OCI-M2 (cell line): ENCODE data around the gene DYNLL1.
"Not testable (repeated sequence)": the region's sequence is repeated elsewhere in the genome, so short reads cannot be mapped to it uniquely, and the experiment has no call there.

Source experiments
- DNase-seq: peaks from one replicate; lab custom pipeline; 2025; ENCODE audit not compliant: unreplicated experiment; lab: John Stamatoyannopoulos, UW

The DYNLL1 gene

GRCh38 chr12:120473807-120474615 is 21.9 kb upstream of the DYNLL1 start:
- DNase-seq: no peak

- DNase-seq: no peak
Measured at GRCh38 chr12:120474616-120474960, 21.3 kb upstream of the DYNLL1 start.

GRCh38 chr12:120475643-120476042 is 20.3 kb upstream of the DYNLL1 start:
- no peak for DNase-seq

- no peak for DNase-seq
Measured at GRCh38 chr12:120479458-120479857, 16.5 kb upstream of the DYNLL1 start.

- no peak for DNase-seq
Measured at GRCh38 chr12:120480211-120480610, 15.7 kb upstream of the DYNLL1 start.

- DNase-seq: no peak
Measured at GRCh38 chr12:120481022-120481767, 14.7 kb upstream of the DYNLL1 start.

GRCh38 chr12:120483621-120484020 is 12.3 kb upstream of the DYNLL1 start:
- no peak for DNase-seq

- no peak for DNase-seq
Measured at GRCh38 chr12:120485961-120486881, 9.7 kb upstream of the DYNLL1 start.

GRCh38 chr12:120487552-120487951 is 8.4 kb upstream of the DYNLL1 start:
- not testable (repeated sequence) for DNase-seq

- DNase-seq: no peak
Measured at GRCh38 chr12:120488057-120488640, 7.8 kb upstream of the DYNLL1 start.

- no peak for DNase-seq
Measured at GRCh38 chr12:120489018-120489417, 6.9 kb upstream of the DYNLL1 start.

GRCh38 chr12:120490325-120490724 is 5.6 kb upstream of the DYNLL1 start:
- no peak for DNase-seq

GRCh38 chr12:120490833-120491512 is 4.9 kb upstream of the DYNLL1 start:
- no peak for DNase-seq

- no peak for DNase-seq
Measured at GRCh38 chr12:120495186-120495730, 655 bp upstream of the DYNLL1 start.

GRCh38 chr12:120496413-120497340 is 764 bp downstream of the DYNLL1 start:
- DNase-seq: no peak

- DNase-seq: no peak
Measured at GRCh38 chr12:120497524-120498150, 1.7 kb downstream of the DYNLL1 start.

GRCh38 chr12:120498870-120499515 is 3.1 kb downstream of the DYNLL1 start:
- no peak for DNase-seq

GRCh38 chr12:120500581-120500980 is 4.7 kb downstream of the DYNLL1 start:
- DNase-seq: no peak
